Lower leg skin (tissue), 3 donors: ENCODE results near the gene BICDL1.

Experiments used
- CTCF ChIP-seq, 3 donors: fragments of 450-650 bp; IDR thresholded peaks; one replicate each; pipeline ENCODE4 v1.5.1; 2016; ENCODE audit warnings: antibody characterized with exemption in 3 of 3, mild to moderate bottlenecking in 3 of 3, moderate library complexity in 2 of 3
- POLR2A ChIP-seq, 2 donors: fragments of 450-650 bp; IDR thresholded peaks; one replicate each; pipeline ENCODE4 v1.6.1; 2016 to 2017; ENCODE audit warnings: antibody characterized with exemption in 2 of 2, mild to moderate bottlenecking in 1 of 2, moderate library complexity in 1 of 2

DNA sequence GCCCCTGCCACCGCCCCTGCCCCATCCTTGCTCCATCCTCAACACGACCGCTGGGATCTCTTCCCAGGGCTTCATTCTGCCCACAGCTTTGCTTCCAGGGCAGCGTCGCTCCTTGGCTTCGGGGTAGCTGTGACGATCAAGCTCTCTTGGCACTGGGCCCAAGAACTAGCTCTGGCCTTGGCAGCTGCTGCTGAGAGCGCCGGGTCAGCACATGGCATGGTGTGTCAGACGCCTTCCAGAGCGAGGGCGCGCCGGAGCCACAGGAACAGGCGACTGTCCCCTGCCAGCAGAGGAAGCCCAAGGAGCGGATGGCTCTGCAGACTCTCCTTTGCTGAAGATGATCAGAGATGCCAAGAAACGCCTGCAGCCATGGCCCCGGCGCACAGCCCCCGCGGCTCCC is 111.6 kb downstream of the BICDL1 start:
- no peak for TF ChIP-seq CTCF (IDR thresholded peaks at IDR 0.05)
- no peak for TF ChIP-seq POLR2A (IDR thresholded peaks at IDR 0.05)
